Stimulated activated CD8-positive, alpha-beta memory T cell treated with anti-CD3 and anti-CD28 coated beads, Interleukin-7, amount 100 ng/mL, for 48 hours (primary cell): Measurements from ENCODE around the gene ASPG.

Source experiments
- DNase-seq, 2 donors: peaks; one replicate each; pipeline ENCODE4 v3.0.0-alpha.2; 2020; ENCODE audit warnings: low read depth in 1 of 2; ENCODE audit errors: extremely low read depth in 1 of 2

Gene ASPG

DNA sequence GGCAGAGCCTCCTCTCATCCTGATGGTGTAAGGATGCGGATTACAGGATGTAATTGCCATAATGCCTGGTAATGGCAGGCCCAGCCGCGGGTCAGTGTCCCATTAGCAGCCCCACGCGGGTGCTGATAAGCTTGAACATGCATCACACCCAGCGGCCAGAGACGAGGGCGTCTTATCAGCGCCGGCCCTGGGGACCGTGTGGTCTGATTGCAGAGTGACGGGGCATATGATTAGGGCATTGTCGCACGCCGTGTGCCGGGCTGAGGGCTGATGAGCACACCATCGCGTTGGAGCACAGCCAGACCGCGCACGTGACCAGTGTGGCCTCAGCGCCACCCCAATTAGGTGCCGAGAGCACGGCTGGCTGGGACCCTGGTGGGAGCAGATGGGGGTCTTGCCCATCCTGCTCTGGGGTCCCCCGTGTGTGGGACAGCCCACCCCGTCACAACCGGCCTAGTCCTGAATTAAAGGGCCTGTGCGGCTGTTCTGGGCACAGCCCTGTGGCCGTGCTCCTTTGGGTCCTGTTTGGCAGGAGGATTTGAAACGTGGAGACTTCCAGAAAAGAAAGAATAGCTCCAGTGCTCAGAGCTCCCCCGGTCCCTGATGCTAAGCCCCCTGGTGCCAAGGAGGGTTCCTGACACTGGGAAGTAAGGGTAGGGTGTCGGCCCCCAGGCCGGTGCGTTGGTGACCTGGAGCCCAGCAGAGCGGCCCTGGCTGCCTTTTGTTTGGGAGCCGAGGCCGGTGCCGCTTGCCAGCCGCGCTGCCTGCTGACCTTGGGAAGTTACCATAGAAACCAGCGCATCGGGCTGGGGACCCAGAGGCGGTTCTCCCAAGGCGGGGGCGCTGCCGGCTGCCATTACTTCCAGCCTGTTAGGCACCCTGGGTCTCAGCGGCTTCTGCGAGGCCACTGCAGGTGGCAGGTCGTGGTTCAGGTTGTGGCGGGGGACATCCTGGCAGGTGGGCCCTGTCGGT, 73.6 kb downstream of the ASPG start:
- DNase-seq = no peak

DNA sequence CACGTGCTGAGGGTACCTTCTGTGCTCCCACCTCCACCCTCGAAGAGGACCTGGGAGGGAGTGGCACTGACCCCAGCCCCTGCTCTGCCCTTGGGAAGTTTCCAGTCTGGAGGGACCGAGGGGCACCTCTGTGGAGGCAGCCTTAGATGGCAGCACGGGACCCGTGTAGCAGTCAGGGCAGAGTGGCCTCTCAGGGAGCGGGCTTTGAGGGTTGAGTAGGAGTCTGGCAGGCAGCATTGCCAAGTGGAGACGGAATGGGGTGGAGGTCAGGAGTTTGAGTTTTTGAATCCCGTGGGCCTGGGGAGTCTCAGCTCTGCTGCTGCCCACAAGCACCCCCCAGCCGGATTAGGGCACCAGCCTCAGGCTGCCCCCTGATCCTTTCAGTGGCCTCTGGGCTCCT, 74.5 kb downstream of the ASPG start:
- DNase-seq = no peak

DNA sequence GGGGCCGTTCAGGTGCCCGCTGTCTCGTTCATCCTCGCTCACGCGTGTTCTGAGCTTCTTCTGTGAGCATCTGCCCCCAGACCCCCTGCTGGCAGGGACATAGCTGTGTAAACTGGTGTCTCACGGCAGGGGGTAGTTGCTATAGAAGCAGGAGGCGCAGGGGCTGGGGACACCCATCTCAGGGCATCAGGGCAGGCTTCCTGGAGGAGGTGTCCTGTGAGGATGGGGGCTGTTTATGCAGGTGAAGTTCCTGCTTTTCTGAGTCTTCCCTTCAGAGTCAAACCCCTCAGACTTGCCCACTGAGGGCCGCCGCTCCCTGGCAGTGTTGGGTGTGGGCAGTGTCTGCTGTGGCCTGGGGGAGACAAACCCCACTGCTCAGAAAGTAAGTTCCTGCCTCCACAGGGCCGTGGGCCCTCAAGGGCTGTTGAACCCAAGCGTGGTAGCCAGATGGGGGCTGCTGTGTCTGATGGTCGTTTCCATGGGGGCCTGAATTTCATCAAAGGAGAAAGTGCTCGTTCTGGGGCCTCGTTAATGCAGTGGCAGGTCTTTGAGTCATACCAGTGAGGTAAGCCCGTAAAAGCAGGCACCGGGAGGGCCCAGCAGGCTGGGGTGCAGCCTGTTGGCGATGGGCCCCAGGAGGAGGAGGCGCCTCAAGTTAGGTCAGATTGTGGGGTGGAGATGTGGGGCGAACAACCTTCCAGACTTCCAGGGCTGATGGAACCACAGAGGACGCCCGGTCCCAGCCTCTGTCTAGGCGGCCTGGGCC, 76.3 kb downstream of the ASPG start:
- no peak for DNase-seq

DNA sequence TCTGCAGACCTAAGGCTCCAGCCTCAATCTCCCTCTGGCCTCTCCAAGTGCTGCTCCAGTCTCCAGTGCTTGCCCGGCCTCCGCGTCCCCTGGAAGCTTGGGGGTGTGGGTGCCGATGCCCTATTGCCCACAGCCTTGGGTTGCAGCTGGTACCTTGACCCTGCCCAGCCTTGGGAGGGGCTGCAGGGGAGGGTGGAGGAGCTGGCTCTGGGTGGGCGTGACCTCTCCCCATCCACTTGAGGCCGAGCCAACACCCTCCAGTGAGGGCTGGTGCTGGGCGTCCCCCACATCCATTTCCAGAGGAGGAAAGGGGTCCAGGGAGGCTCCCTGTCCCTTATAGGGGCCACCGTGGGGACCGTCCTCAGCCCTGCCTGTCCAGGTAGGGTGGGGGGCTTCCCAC, 77.0 kb downstream of the ASPG start:
- DNase-seq = no peak

DNA sequence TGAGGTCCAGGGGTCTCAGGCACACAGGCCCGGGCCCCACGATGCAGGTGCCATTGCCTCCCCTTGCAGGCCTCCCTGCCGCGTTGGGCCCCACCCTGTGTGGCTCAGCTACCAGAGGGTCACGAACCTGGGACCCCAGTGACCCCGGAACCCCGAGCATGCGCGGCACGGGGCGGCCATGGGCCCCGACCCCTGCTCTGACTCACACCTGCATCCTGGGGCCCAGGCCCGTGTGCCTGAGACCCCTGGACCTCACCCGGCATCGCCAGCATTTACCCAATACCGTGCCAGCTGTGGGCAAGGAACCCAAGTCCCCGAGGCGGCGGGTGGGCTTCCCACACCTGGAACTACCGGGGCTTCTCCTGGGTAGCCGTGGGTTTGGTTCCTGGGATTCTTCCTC, 78.0 kb downstream of the ASPG start:
- DNase-seq = no peak

DNA sequence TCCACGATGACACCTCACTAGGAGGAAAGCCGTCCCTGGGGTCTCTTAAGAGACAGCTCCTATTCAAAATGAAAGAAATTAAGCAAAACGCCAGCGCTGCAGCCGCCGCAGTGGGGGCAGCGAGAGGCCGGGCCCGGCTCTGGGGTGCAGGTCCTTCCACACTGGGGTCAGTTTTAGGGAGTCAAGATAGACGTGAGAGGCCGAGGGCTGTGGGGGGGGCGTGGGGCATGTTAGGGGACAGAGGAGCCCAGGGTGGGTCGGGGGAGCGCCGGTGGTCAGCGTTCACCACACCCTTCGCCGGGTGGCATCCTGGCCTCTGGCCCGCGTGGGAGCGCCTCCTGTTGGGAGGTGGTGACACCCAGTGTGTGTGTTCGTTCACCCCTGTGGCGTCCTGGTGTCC, 78.5 kb downstream of the ASPG start:
- DNase-seq = no peak

DNA sequence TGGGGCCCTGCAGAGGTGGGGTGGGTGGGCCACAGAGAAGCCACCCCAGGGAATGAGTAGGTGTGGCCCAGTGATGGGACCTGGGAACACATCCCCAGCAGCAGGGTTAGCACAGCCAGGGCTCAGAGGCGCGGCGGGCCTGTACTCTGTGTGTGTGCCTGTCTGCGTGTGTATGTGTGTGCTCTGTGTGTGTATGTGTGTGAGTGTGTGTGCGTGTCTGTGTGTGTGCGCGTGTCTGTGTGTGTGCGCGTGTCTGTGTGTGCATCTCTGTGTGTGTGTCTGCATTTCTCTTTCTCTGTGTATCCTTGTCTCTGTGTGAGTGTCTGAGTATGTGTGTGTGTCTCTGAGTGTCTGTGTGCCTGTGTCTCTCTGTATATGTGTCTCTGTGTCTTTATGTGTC, 79.0 kb downstream of the ASPG start:
- no peak for DNase-seq
